DND-41 (cell line): ENCODE results near the gene SYNPO.

Experiments used
- CTCF ChIP-seq: IDR thresholded peaks from 2 replicates; pipeline ENCODE4 v1.5.1; 2012; ENCODE audit warnings: borderline replicate concordance, low read length, moderate library complexity, mild to moderate bottlenecking; ENCODE audit not compliant: poor library complexity, severe bottlenecking; ENCODE audit errors: extremely low read depth
- EZH2 ChIP-seq: IDR thresholded peaks from 3 replicates; pipeline ENCODE4 v1.6.1; 2012; ENCODE audit warnings: borderline replicate concordance, low read depth, mild to moderate bottlenecking, moderate library complexity, low read length, inconsistent platforms; ENCODE audit not compliant: severe bottlenecking

DNA sequence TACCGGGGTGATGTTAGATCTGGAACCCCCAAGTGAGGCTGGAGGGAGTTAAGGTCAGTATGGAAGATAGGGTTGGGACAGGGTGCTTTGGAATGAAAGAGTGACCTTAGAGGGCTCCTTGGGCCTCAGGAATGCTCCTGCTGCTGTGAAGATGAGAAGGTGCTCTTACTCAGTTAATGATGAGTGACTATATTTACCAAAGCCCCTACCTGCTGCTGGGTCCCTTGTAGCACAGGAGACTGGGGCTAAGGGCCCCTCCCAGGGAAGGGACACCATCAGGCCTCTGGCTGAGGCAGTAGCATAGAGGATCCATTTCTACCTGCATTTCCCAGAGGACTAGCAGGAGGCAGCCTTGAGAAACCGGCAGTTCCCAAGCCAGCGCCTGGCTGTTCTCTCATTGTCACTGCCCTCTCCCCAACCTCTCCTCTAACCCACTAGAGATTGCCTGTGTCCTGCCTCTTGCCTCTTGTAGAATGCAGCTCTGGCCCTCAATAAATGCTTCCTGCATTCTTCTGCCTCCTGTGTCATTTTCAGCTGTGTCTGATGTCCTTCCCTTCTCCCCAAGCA is 18.3 kb downstream of the SYNPO start:
- no peak for TF ChIP-seq CTCF
- no peak for TF ChIP-seq EZH2
